ENCODE results near the gene FXYD3. TPM values are rescaled to one million over a fixed set of nuclear protein-coding genes. Genes with fewer than 3 reads are reported as not detected.

The FXYD3 gene
- total RNA-seq, 1 donor from 2014 or later: not detected

GRCh38 chr19:35090506-35091214, 25.0 kb upstream of the FXYD3 start:
- Mint-ChIP-seq H3K4me1 (ENCODE audit: unreplicated experiment) (peaks cover 4% of the 10 kb centered on the region), H3K36me3 (ENCODE audit: unreplicated experiment) (no peaks in the 10 kb centered on the region), H3K9me3 (ENCODE audit: unreplicated experiment) (no peaks in the 10 kb centered on the region), H3K27ac (ENCODE audit: unreplicated experiment) (no peak overlapping the region), H3K27me3 (ENCODE audit: unreplicated experiment) (peaks cover 3% of the 10 kb centered on the region), H3K4me3 (ENCODE audit: unreplicated experiment) (no peak overlapping the region)
- peak; percentile 69 for TF ChIP-seq CTCF (IDR thresholded peaks at IDR 0.05)
- DNase-seq (ENCODE audit: extremely low spot score, unreplicated experiment): no peak

- Mint-ChIP-seq H3K27ac (ENCODE audit: unreplicated experiment) (no peak overlapping the region), H3K9me3 (ENCODE audit: unreplicated experiment) (no peaks in the 10 kb centered on the region), H3K4me1 (ENCODE audit: unreplicated experiment) (peaks cover 3% of the 10 kb centered on the region), H3K4me3 (ENCODE audit: unreplicated experiment) (no peak overlapping the region), H3K27me3 (ENCODE audit: unreplicated experiment) (peaks cover 6% of the 10 kb centered on the region), H3K36me3 (ENCODE audit: unreplicated experiment) (no peaks in the 10 kb centered on the region)
- no peak for DNase-seq (ENCODE audit: extremely low spot score, unreplicated experiment)
- TF ChIP-seq CTCF (IDR thresholded peaks at IDR 0.05): no peak
These were observed 22.2 kb upstream of the FXYD3 start for GRCh38 chr19:35093430-35093829.

- DNase-seq (ENCODE audit: extremely low spot score, unreplicated experiment): no peak
- Mint-ChIP-seq H3K4me1 (ENCODE audit: unreplicated experiment) (peaks cover 2% of the 10 kb centered on the region), H3K27ac (ENCODE audit: unreplicated experiment) (no peak overlapping the region), H3K9me3 (ENCODE audit: unreplicated experiment) (no peaks in the 10 kb centered on the region), H3K4me3 (ENCODE audit: unreplicated experiment) (no peak overlapping the region), H3K36me3 (ENCODE audit: unreplicated experiment) (no peaks in the 10 kb centered on the region), H3K27me3 (ENCODE audit: unreplicated experiment) (peaks cover 6% of the 10 kb centered on the region)
- TF ChIP-seq CTCF (IDR thresholded peaks at IDR 0.05): no peak
These were observed 21.5 kb upstream of the FXYD3 start for GRCh38 chr19:35093941-35094647.

GRCh38 chr19:35094656-35095055, 21.0 kb upstream of the FXYD3 start:
- Mint-ChIP-seq H3K27me3 (ENCODE audit: unreplicated experiment) (peaks cover 6% of the 10 kb centered on the region), H3K9me3 (ENCODE audit: unreplicated experiment) (no peaks in the 10 kb centered on the region), H3K27ac (ENCODE audit: unreplicated experiment) (no peak overlapping the region), H3K4me3 (ENCODE audit: unreplicated experiment) (no peak overlapping the region), H3K36me3 (ENCODE audit: unreplicated experiment) (no peaks in the 10 kb centered on the region), H3K4me1 (ENCODE audit: unreplicated experiment) (peaks cover 2% of the 10 kb centered on the region)
- no peak for TF ChIP-seq CTCF (IDR thresholded peaks at IDR 0.05)
- no peak for DNase-seq (ENCODE audit: extremely low spot score, unreplicated experiment)

GRCh38 chr19:35095667-35096368, 19.8 kb upstream of the FXYD3 start:
- H3K4me3 Mint-ChIP-seq (ENCODE audit: unreplicated experiment): no peak overlapping the region
- no peak for TF ChIP-seq CTCF (IDR thresholded peaks at IDR 0.05)
- no peaks in the 10 kb centered on the region for H3K9me3 Mint-ChIP-seq (ENCODE audit: unreplicated experiment)
- no peaks in the 10 kb centered on the region for H3K4me1 Mint-ChIP-seq (ENCODE audit: unreplicated experiment)
- peaks cover 6% of the 10 kb centered on the region for H3K27me3 Mint-ChIP-seq (ENCODE audit: unreplicated experiment)
- no peak for DNase-seq (ENCODE audit: extremely low spot score, unreplicated experiment)
- no peak overlapping the region for H3K27ac Mint-ChIP-seq (ENCODE audit: unreplicated experiment)
- no peaks in the 10 kb centered on the region for H3K36me3 Mint-ChIP-seq (ENCODE audit: unreplicated experiment)
